Ovary (tissue), 9 donors: ENCODE data around the gene LIMS2. TPM values are rescaled to one million over a fixed set of nuclear protein-coding genes. Genes with fewer than 3 reads are reported as not detected.

Experiments
- DNase-seq, 5 donors: peaks; one replicate each; pipeline ENCODE4 v3.0.0-alpha.2; 2019 to 2020
- H3K27ac ChIP-seq, 2 donors: fragments of 200-600 bp; one replicate each; pipeline versions ENCODE4 v1.5.1 to v1.8.0; 2019 to 2022
- H3K27me3 ChIP-seq: fragments of 200-600 bp; one replicate; pipeline ENCODE4 v1.8.0; 2022
- H3K36me3 ChIP-seq: fragments of 200-600 bp; sonication (generic); one replicate; pipeline ENCODE4 v1.5.1; 2019
- H3K4me1 ChIP-seq: one replicate; pipeline ENCODE4 v1.8.1; 2013; ENCODE audit warnings: mild to moderate bottlenecking, moderate library complexity; ENCODE audit not compliant: insufficient read depth
- H3K4me3 ChIP-seq: fragments of 200-600 bp; sonication (generic); one replicate; pipeline ENCODE4 v1.5.1; 2017
- H3K9me3 ChIP-seq, 2 donors: fragments of 200-600 bp in 1 of 2; sonication (generic) in 1 of 2; one replicate each; pipeline versions ENCODE4 v1.5.1 to v1.8.1; 2013 to 2019; ENCODE audit warnings: mild to moderate bottlenecking in 1 of 2, moderate library complexity in 1 of 2
- CTCF ChIP-seq, 3 donors: fragments of 450-650 bp in 2 of 3; fragments of 200-600 bp in 1 of 3; IDR thresholded peaks; one replicate each; pipeline versions ENCODE4 v1.5.1 to v1.8.0; 2016 to 2022; ENCODE audit warnings: antibody characterized with exemption in 3 of 3, mild to moderate bottlenecking in 1 of 3
- EP300 ChIP-seq: sonication (generic); formaldehyde crosslinking; IDR thresholded peaks from one replicate; pipeline ENCODE4 v1.6.1; 2017; ENCODE audit warnings: antibody characterized with exemption
- POLR2A ChIP-seq: fragments of 450-650 bp; IDR thresholded peaks from one replicate; pipeline ENCODE4 v1.6.1; 2017; ENCODE audit warnings: antibody characterized with exemption, mild to moderate bottlenecking, moderate library complexity
- WGBS, 3 donors: extraction: QIAGEN DNeasy Blood & Tissue Kit in 1 of 3; methylation state at CpG; one replicate each; pipeline versions ENCODE4 v1.1.5 to v1.1.7; 2013 to 2017; 5-methylcytosine and 5-hydroxymethylcytosine counted together
- intact Hi-C, 4 donors: fragments of 100-400 bp; cut with DNase I; formaldehyde crosslinking; loops; one replicate each; pipeline versions ENCODE4 v1.11.0 to v1.15.1; 2022 to 2023
- polyA plus RNA-seq, 2 donors: library from polyadenylated mRNA; stranded (reverse); fragments of 200-250 nt in 1 of 2; fragments of 350-450 nt in 1 of 2; fragmentation: Illumina TruSeq in 1 of 2; extraction: RNeasy Lipid Tissue Mini Kit (QIAGEN cat#74804) in 1 of 2; gene quantifications; one replicate each; pipeline ENCODE4 v1.2.3, GENCODE V29; 2013 to 2014
- total RNA-seq, 7 donors: library from RNA; depleted of rRNA in 2 of 7; stranded (reverse); fragments of >200 nt in 2 of 7; fragmentation: NEBNext Ultra II Directional in 3 of 7; extraction: Animal tissue kit (Norgen Biotek cat#: 25700) in 3 of 7; gene quantifications; one replicate each; pipeline versions ENCODE4 v1.1.0 to v1.2.4, GENCODE V29; 2016 to 2023
- donor health status: DM: no; HTN: no; CAD: no; lungs with moderate emphysema.
- donor health status: DM: no; HTN: no; CAD: no.
- donor health status: Bipolar disorder and iron deficiency.
- donor health status: DM: yes; HTN: yes; CAD: no.
- donor health status: DM: no; HTN: no; CAD: no.
- donor health status: DM: yes; HTN: yes; CAD: no.

Gene LIMS2
- total and polyA plus RNA-seq, 9 donors, result 3.8 to 70.4 (median 19.1) TPM

GRCh38 chr2:127673291-127674069, 1.9 kb downstream of the LIMS2 start:
- Histone ChIP-seq H3K27ac (no peak overlapping the region), H3K36me3 (no peaks in the 10 kb centered on the region), H3K27me3 (no peaks in the 10 kb centered on the region), H3K4me1 (peaks cover 1% of the 10 kb centered on the region), H3K9me3 (no peaks in the 10 kb centered on the region), H3K4me3 (peak overlapping the region; percentile 56)
- WGBS, 3 donors, result 70 to 82% (median 73%) methylated on average over 17 of the region's 17 CpGs
- intact Hi-C loops, result no loop called here
- no peak for TF ChIP-seq CTCF (IDR thresholded peaks at IDR 0.05)
- TF ChIP-seq POLR2A, result no peak
- no peak for TF ChIP-seq EP300
- no peak for DNase-seq

- no peaks in the 10 kb centered on the region for H3K36me3 ChIP-seq
- H3K9me3 ChIP-seq, result no peaks in the 10 kb centered on the region
- H3K4me1 ChIP-seq, result peaks cover 1% of the 10 kb centered on the region
- DNase-seq, result no peak
- H3K27ac ChIP-seq, result no peak overlapping the region
- no peaks in the 10 kb centered on the region for H3K27me3 ChIP-seq
- peak overlapping the region; percentile 56 for H3K4me3 ChIP-seq
- WGBS, 3 donors, result 66 to 76% (median 71%) methylated on average over 20 of the region's 20 CpGs
- TF ChIP-seq CTCF (IDR thresholded peaks at IDR 0.05) (no peak), EP300 (no peak), POLR2A (no peak)
- intact Hi-C loops, result no loop called here
Measured at GRCh38 chr2:127672341-127673224, 2.7 kb downstream of the LIMS2 start.

GRCh38 chr2:127671557-127672302, 3.6 kb downstream of the LIMS2 start:
- Histone ChIP-seq H3K36me3 (no peaks in the 10 kb centered on the region), H3K27me3 (no peaks in the 10 kb centered on the region), H3K4me3 (no peak overlapping the region), H3K4me1 (peaks cover 1% of the 10 kb centered on the region), H3K27ac (no peak overlapping the region), H3K9me3 (no peaks in the 10 kb centered on the region)
- intact Hi-C loops, result no loop called here
- WGBS, 3 donors, result 93% methylated on average over 14 of the region's 14 CpGs
- DNase-seq, result no peak
- TF ChIP-seq CTCF (IDR thresholded peaks at IDR 0.05) (no peak), POLR2A (no peak), EP300 (no peak)

GRCh38 chr2:127670957-127671290, 4.4 kb downstream of the LIMS2 start:
- Histone ChIP-seq H3K27me3 (no peaks in the 10 kb centered on the region), H3K4me1 (peaks cover under 1% of the 10 kb centered on the region), H3K36me3 (no peaks in the 10 kb centered on the region), H3K4me3 (no peak overlapping the region), H3K9me3 (no peaks in the 10 kb centered on the region), H3K27ac (no peak overlapping the region)
- DNase-seq, result no peak
- no peak for TF ChIP-seq CTCF (IDR thresholded peaks at IDR 0.05)
- TF ChIP-seq EP300, result no peak
- TF ChIP-seq POLR2A, result no peak
- 80 to 95% (median 86%) methylated on average over 5 of the region's 5 CpGs for WGBS, 3 donors
- intact Hi-C loops, result no loop called here
